ENCODE data around the gene TTL. TPM values are rescaled to one million over a fixed set of nuclear protein-coding genes. Genes with fewer than 3 reads are reported as not detected.
"Not testable (repeated sequence)": the region's sequence is repeated elsewhere in the genome, so short reads cannot be mapped to it uniquely, and the experiment has no call there.

Gene TTL
- total RNA-seq, 1 donor from 2014 or later: 81.3 TPM

- not testable (repeated sequence) for H3K4me2 ChIP-seq; H3K79me2 ChIP-seq (ENCODE audit: low read depth); H3K27ac ChIP-seq; H3K27me3 ChIP-seq; H3K9me3 Mint-ChIP-seq; H3K4me3 ChIP-seq; H3K9me3 ChIP-seq (ENCODE audit: low read depth); H3K4me3 Mint-ChIP-seq; H3K9ac ChIP-seq; H2AFZ ChIP-seq (replicated peaks); H3K4me1 ChIP-seq; H3K27me3 Mint-ChIP-seq (ENCODE audit: insufficient read depth, low read depth); H3F3A ChIP-seq (ENCODE audit: low read depth); H3K36me3 Mint-ChIP-seq; DNase-seq (ENCODE audit: low spot score); H3K27ac Mint-ChIP-seq; H4K20me1 ChIP-seq (ENCODE audit: low read depth); H3K4me1 Mint-ChIP-seq; H3K36me3 ChIP-seq
Measured at GRCh38 chr2:112444256-112444655, 37.7 kb upstream of the TTL start.

- Histone ChIP-seq H3K27ac (no peak overlapping the region), H3F3A (ENCODE audit: low read depth) (no peaks in the 10 kb centered on the region), H3K27me3 (no peaks in the 10 kb centered on the region), H3K79me2 (ENCODE audit: low read depth) (no peaks in the 10 kb centered on the region), H3K9ac (no peak overlapping the region), H4K20me1 (ENCODE audit: low read depth) (no peaks in the 10 kb centered on the region), H2AFZ (replicated peaks) (no peak overlapping the region), H3K4me3 (no peak overlapping the region), H3K9me3 (ENCODE audit: low read depth) (no peaks in the 10 kb centered on the region), H3K4me1 (no peaks in the 10 kb centered on the region), H3K4me2 (no peak overlapping the region), H3K36me3 (no peaks in the 10 kb centered on the region)
- H3K4me3 Mint-ChIP-seq: no peak overlapping the region
- H3K36me3 Mint-ChIP-seq: no peaks in the 10 kb centered on the region
- H3K4me1 Mint-ChIP-seq: no peaks in the 10 kb centered on the region
- peaks cover 10% of the 10 kb centered on the region for H3K9me3 Mint-ChIP-seq
- no peak overlapping the region for H3K27ac Mint-ChIP-seq
- TF ChIP-seq, protein P1, sequence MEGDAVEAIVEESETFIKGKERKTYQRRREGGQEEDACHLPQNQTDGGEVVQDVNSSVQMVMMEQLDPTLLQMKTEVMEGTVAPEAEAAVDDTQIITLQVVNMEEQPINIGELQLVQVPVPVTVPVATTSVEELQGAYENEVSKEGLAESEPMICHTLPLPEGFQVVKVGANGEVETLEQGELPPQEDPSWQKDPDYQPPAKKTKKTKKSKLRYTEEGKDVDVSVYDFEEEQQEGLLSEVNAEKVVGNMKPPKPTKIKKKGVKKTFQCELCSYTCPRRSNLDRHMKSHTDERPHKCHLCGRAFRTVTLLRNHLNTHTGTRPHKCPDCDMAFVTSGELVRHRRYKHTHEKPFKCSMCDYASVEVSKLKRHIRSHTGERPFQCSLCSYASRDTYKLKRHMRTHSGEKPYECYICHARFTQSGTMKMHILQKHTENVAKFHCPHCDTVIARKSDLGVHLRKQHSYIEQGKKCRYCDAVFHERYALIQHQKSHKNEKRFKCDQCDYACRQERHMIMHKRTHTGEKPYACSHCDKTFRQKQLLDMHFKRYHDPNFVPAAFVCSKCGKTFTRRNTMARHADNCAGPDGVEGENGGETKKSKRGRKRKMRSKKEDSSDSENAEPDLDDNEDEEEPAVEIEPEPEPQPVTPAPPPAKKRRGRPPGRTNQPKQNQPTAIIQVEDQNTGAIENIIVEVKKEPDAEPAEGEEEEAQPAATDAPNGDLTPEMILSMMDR (IDR thresholded peaks at IDR 0.05): no peak
- TF ChIP-seq EZH2phosphoT487 (IDR thresholded peaks at IDR 0.05): no peak
- DNase-seq (ENCODE audit: low spot score): no peak
- H3K27me3 Mint-ChIP-seq (ENCODE audit: insufficient read depth, low read depth): no peaks in the 10 kb centered on the region
Measured at GRCh38 chr2:112449854-112450253, 32.1 kb upstream of the TTL start.

GRCh38 chr2:112451317-112451716 lies 30.6 kb upstream of the TTL start:
- Mint-ChIP-seq H3K27me3 (ENCODE audit: insufficient read depth, low read depth) (no peaks in the 10 kb centered on the region), H3K4me3 (no peak overlapping the region), H3K27ac (no peak overlapping the region), H3K4me1 (no peaks in the 10 kb centered on the region), H3K36me3 (no peaks in the 10 kb centered on the region), H3K9me3 (peaks cover 10% of the 10 kb centered on the region)
- DNase-seq (ENCODE audit: low spot score): no peak
- Histone ChIP-seq H3K36me3 (no peaks in the 10 kb centered on the region), H3K9me3 (ENCODE audit: low read depth) (no peaks in the 10 kb centered on the region), H3K79me2 (ENCODE audit: low read depth) (no peaks in the 10 kb centered on the region), H3F3A (ENCODE audit: low read depth) (no peaks in the 10 kb centered on the region), H3K4me2 (no peak overlapping the region), H2AFZ (replicated peaks) (no peak overlapping the region), H3K4me3 (no peak overlapping the region), H3K4me1 (no peaks in the 10 kb centered on the region), H3K9ac (no peak overlapping the region), H3K27ac (no peak overlapping the region), H4K20me1 (ENCODE audit: low read depth) (no peaks in the 10 kb centered on the region), H3K27me3 (no peaks in the 10 kb centered on the region)
- TF ChIP-seq EZH2phosphoT487 (IDR thresholded peaks at IDR 0.05) (no peak), EZH2 (IDR thresholded peaks at IDR 0.05) (no peak)
- TF ChIP-seq, protein P1 (IDR thresholded peaks at IDR 0.05): no peak

- Histone ChIP-seq H3K9me3 (ENCODE audit: low read depth) (no peaks in the 10 kb centered on the region), H2AFZ (replicated peaks) (no peak overlapping the region), H3K79me2 (ENCODE audit: low read depth) (no peaks in the 10 kb centered on the region), H3K27me3 (no peaks in the 10 kb centered on the region), H3K4me3 (no peak overlapping the region), H3F3A (ENCODE audit: low read depth) (no peaks in the 10 kb centered on the region), H3K27ac (no peak overlapping the region), H3K4me2 (no peak overlapping the region), H3K36me3 (no peaks in the 10 kb centered on the region), H3K9ac (no peak overlapping the region), H3K4me1 (no peaks in the 10 kb centered on the region), H4K20me1 (ENCODE audit: low read depth) (no peaks in the 10 kb centered on the region)
- Mint-ChIP-seq H3K36me3 (no peaks in the 10 kb centered on the region), H3K4me3 (no peak overlapping the region), H3K27me3 (ENCODE audit: insufficient read depth, low read depth) (no peaks in the 10 kb centered on the region), H3K27ac (no peak overlapping the region), H3K4me1 (no peaks in the 10 kb centered on the region), H3K9me3 (peaks cover 10% of the 10 kb centered on the region)
- TF ChIP-seq, protein P1 (IDR thresholded peaks at IDR 0.05): no peak
- TF ChIP-seq EZH2 (IDR thresholded peaks at IDR 0.05): no peak
- no peak for TF ChIP-seq EZH2phosphoT487 (IDR thresholded peaks at IDR 0.05)
- DNase-seq (ENCODE audit: low spot score): no peak
Measured at GRCh38 chr2:112454586-112454985, 27.4 kb upstream of the TTL start.
